Pancreas (tissue), 10 donors: ENCODE results near the gene PTPRJ. TPM values are rescaled to one million over a fixed set of nuclear protein-coding genes. Genes with fewer than 3 reads are reported as not detected.
A peak's percentile ranks its signal among the peaks of the same experiment; 100 is the strongest.

ENCODE experiments used
- ATAC-seq, 4 donors: fragments of 200-7000 bp; cut with Tn5 transposase; one replicate each; pipeline versions ENCODE4 v1.8.0 to v1.9.1; 2020; ENCODE audit warnings: mild to moderate bottlenecking in 4 of 4, moderate library complexity in 4 of 4
- DNase-seq, 6 donors: peaks; one replicate each; pipeline ENCODE4 v3.0.0-alpha.2; 2020
- FAIRE-seq: peaks from 2 replicates; lab custom pipeline; 2012; peaks lifted over from hg19 to GRCh38; lab: Jason Lieb, UNC
- H3K27ac ChIP-seq, 4 donors: fragments of 200-600 bp; sonication (generic); 1 replicate in 3 of 4; 2 replicates in 1 of 4; pipeline versions ENCODE4 v1.5.0 to v1.8.0; 2020
- H3K27me3 ChIP-seq, 4 donors: fragments of 200-600 bp; one replicate each; pipeline ENCODE4 v1.8.0; 2021
- H3K36me3 ChIP-seq, 3 donors: fragments of 200-600 bp; sonication (generic) in 1 of 3; one replicate each; pipeline versions ENCODE4 v1.5.0 to v1.8.0; 2020 to 2021
- H3K4me1 ChIP-seq, 3 donors: fragments of 200-600 bp; one replicate each; pipeline ENCODE4 v1.8.0; 2021
- H3K4me3 ChIP-seq, 4 donors: fragments of 200-600 bp; sonication (generic) in 2 of 4; one replicate each; pipeline versions ENCODE4 v1.5.0 to v1.8.0; 2020 to 2021
- H3K9me3 ChIP-seq, 4 donors: fragments of 200-600 bp; one replicate each; pipeline ENCODE4 v1.8.0; 2021
- WGBS, 2 donors: extraction: QIAGEN DNeasy Blood & Tissue Kit; methylation state at CpG; one replicate each; pipeline ENCODE4 v1.1.7; 2013; 5-methylcytosine and 5-hydroxymethylcytosine counted together
- intact Hi-C, 3 donors: fragments of 100-400 bp; cut with DNase I; formaldehyde crosslinking; loops; one replicate each; pipeline versions ENCODE4 v1.11.1 to v1.14.2; 2022
- polyA plus RNA-seq, 2 donors: library from polyadenylated mRNA; stranded (reverse); fragments of 200-250 nt; gene quantifications; one replicate each; pipeline ENCODE4 v1.2.3, GENCODE V29; 2013
- total RNA-seq, 6 donors: library from RNA; stranded (reverse); fragmentation: NEBNext Ultra II Directional in 4 of 6; extraction: Animal tissue kit (Norgen Biotek cat#: 25700) in 4 of 6; gene quantifications; one replicate each; pipeline versions ENCODE4 v1.2.1 to v1.2.4, GENCODE V29; 2021 to 2023
- TF ChIP-seq, protein P1 (sequence below), 4 donors: fragments of 200-600 bp; sonication (generic) in 3 of 4; IDR thresholded peaks; one replicate each; pipeline versions ENCODE4 v1.5.0 to v1.8.0; 2021; ENCODE audit warnings: antibody characterized with exemption in 4 of 4
- donor health status: healthy with polysubstance abuse.
- donor health status: DM: no; HTN: no; CAD: no; lungs with moderate emphysema.
- donor health status: DM: no; HTN: no; CAD: no.
- donor health status: control.
- donor health status: control.
- donor health status: Bipolar disorder and iron deficiency.
- donor health status: DM: yes; HTN: yes; CAD: no.
- donor health status: DM: no; HTN: no; CAD: no.
- donor health status: DM: no; HTN: no; CAD: no.
- donor health status: DM: yes; HTN: yes; CAD: no.

Gene PTPRJ
- total and polyA plus RNA-seq, 8 donors, result 3.6 to 32.8 (median 11.6) TPM

DNA sequence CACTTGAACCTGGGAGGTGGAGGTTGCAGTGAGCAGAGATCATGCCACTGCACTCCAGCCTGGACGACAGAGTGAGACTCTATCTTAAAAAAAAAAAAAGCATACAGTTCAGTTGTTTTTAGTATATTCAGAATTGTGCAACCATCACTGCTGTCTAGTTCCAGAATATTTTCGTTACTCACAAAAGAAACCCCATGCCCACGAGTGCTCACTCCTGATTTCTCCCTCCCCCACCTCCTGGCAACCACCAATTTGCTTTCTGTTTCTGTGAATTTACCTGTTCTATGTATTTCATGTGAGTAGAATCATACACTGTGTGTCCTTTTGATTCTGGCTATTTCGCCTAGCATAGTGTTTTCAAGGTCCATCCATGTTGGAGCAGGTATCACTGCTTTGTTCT, 24.8 kb downstream of the PTPRJ start:
- peaks cover 0 to 6% (median 0%) of the 10 kb centered on the region in 3 donors for H3K4me1 ChIP-seq
- no peak for FAIRE-seq
- no peak for ATAC-seq
- H3K36me3 ChIP-seq, result no peaks in the 10 kb centered on the region
- DNase-seq, result no peak
- intact Hi-C loops, result no loop called here
- H3K27ac ChIP-seq, result no peak overlapping the region
- H3K9me3 ChIP-seq, result no peaks in the 10 kb centered on the region
- TF ChIP-seq, protein P1, sequence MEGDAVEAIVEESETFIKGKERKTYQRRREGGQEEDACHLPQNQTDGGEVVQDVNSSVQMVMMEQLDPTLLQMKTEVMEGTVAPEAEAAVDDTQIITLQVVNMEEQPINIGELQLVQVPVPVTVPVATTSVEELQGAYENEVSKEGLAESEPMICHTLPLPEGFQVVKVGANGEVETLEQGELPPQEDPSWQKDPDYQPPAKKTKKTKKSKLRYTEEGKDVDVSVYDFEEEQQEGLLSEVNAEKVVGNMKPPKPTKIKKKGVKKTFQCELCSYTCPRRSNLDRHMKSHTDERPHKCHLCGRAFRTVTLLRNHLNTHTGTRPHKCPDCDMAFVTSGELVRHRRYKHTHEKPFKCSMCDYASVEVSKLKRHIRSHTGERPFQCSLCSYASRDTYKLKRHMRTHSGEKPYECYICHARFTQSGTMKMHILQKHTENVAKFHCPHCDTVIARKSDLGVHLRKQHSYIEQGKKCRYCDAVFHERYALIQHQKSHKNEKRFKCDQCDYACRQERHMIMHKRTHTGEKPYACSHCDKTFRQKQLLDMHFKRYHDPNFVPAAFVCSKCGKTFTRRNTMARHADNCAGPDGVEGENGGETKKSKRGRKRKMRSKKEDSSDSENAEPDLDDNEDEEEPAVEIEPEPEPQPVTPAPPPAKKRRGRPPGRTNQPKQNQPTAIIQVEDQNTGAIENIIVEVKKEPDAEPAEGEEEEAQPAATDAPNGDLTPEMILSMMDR (IDR thresholded peaks at IDR 0.05), result no peak
- no peak overlapping the region for H3K4me3 ChIP-seq
- no peaks in the 10 kb centered on the region for H3K27me3 ChIP-seq
- 74% methylated on average over 4 of the region's 4 CpGs for WGBS, 2 donors

DNA sequence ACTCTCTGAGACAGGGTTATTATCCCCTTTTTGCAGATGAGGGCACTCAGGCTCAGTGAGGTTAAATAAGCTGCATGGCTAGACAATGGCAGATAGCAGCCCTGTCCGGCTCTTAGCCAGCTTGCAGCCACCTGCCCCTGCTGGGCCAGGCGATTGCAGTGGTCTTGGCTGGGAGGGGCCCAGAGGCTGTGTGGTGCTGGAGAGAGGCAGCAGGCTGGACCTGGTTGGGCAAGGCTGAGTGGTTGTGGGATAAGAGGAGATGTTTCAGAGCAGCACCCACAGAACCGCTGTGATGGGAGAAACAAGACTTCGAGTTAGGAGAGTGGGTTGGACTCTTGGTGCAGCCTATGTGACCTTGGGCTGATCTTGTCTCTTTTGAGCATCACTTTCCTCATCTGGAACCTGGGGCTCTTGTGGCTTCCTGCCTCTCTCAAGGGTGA, 25.5 kb downstream of the PTPRJ start:
- Histone ChIP-seq H3K4me3 (no peak overlapping the region), H3K27ac (no peak overlapping the region), H3K36me3 (no peaks in the 10 kb centered on the region), H3K27me3 (no peaks in the 10 kb centered on the region), H3K4me1 (peaks cover 0 to 6% (median 0%) of the 10 kb centered on the region in 3 donors), H3K9me3 (no peaks in the 10 kb centered on the region)
- DNase-seq (no peak), ATAC-seq (no peak), FAIRE-seq (no peak)
- TF ChIP-seq, protein P1 (IDR thresholded peaks at IDR 0.05), result no peak
- intact Hi-C loops, result no loop called here
- 63 to 67% methylated on average over 4 of the region's 4 CpGs for WGBS, 2 donors

DNA sequence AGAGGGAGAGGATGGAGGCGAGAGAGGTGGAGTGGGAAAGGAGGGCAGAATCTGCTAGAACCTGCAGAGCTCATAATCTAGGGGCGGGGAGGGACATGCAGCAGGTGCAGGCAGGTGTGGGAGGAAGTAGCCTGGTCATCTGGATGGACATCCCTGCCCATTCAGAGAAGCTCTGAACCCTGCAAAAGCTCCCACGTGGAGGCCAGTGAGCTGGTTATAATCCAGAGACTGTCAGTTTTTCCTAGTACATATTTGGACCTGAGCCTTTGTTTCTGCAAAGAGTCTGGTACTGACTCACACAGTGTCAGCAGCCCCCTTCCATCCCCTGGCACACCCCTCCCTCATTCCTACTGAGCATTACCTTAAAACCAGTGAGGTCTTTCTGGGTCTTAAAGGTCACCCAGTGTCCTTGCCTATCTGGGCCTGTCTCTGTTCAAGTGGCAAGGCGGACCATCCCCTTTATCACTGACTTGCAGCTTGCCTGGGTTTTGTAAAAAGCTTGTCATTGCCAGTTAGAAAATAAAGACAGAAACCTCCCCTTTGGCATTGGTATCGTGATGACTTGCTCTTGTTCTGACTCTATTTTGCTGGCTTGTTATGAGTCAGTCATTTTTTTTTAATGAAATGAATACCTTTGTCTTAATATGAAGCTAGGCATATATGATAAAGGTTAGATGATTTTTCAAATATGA, 26.1 kb downstream of the PTPRJ start:
- peaks cover 0 to 6% (median 0%) of the 10 kb centered on the region in 3 donors for H3K4me1 ChIP-seq
- FAIRE-seq (no peak), ATAC-seq (peak in 3 of 4 donors; percentile 22 to 48 (median 30)), DNase-seq (no peak)
- 55 to 66% methylated on average over 5 of the region's 5 CpGs for WGBS, 2 donors
- no peak overlapping the region for H3K27ac ChIP-seq
- H3K27me3 ChIP-seq, result no peaks in the 10 kb centered on the region
- TF ChIP-seq, protein P1 (IDR thresholded peaks at IDR 0.05), result no peak
- no peaks in the 10 kb centered on the region for H3K9me3 ChIP-seq
- H3K4me3 ChIP-seq, result no peak overlapping the region
- intact Hi-C loops, result no loop called here
- no peaks in the 10 kb centered on the region for H3K36me3 ChIP-seq

DNA sequence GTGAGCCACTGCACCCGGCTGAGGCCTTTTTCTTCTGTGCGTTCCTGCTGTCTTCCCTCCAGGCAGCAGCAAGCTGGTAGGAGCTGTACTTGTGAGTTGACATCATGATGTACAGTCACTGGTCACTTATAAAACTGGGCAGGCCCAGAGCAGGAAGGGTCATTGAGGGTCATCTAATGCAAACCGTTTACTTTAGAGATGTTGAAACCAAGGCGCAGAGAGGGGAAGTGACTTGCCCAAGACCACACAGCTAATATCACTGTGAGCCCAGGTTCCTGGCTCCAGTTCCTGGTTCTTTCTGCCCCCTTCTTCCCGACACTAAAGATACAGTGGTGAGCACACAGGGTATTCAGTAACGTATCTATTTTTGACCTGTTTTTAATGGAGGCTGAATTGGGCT, 27.3 kb downstream of the PTPRJ start:
- H3K27me3 ChIP-seq, result no peaks in the 10 kb centered on the region
- TF ChIP-seq, protein P1 (IDR thresholded peaks at IDR 0.05), result no peak
- no peaks in the 10 kb centered on the region for H3K36me3 ChIP-seq
- peaks cover 0 to 6% (median 0%) of the 10 kb centered on the region in 3 donors for H3K4me1 ChIP-seq
- H3K27ac ChIP-seq, result no peak overlapping the region
- H3K4me3 ChIP-seq, result no peak overlapping the region
- FAIRE-seq, result no peak
- WGBS, 2 donors, result 84 to 88% methylated on average over 6 of the region's 6 CpGs
- H3K9me3 ChIP-seq, result no peaks in the 10 kb centered on the region
- no peak for DNase-seq
- ATAC-seq, result peak in 2 of 4 donors; percentile 47 to 52
- intact Hi-C loops, result no loop called here

DNA sequence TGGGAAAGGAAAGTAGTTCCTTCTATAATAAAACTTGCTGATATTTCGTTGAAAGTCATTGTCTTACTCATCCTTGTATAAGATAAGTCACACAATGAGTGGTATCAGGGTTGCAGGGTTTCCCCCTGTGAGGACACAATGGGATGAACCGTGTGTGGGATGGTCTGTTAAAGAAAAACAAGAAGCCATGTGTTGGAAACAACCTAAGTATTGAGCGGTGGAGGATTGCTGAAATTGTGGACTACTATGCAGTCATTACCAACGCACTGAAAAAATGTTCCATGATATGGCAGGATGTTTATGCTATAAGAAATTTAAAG, 28.6 kb downstream of the PTPRJ start:
- intact Hi-C loops, result no loop called here
- H3K9me3 ChIP-seq, result no peaks in the 10 kb centered on the region
- no peaks in the 10 kb centered on the region for H3K36me3 ChIP-seq
- H3K27ac ChIP-seq, result no peak overlapping the region
- TF ChIP-seq, protein P1 (IDR thresholded peaks at IDR 0.05), result no peak
- H3K27me3 ChIP-seq, result no peaks in the 10 kb centered on the region
- no peak for ATAC-seq
- FAIRE-seq, result no peak
- peaks cover 0 to 9% (median 0%) of the 10 kb centered on the region in 3 donors for H3K4me1 ChIP-seq
- H3K4me3 ChIP-seq, result no peak overlapping the region
- 85 to 90% methylated on average over 4 of the region's 4 CpGs for WGBS, 2 donors
- no peak for DNase-seq
